ENCODE data around the gene CEP170B.

- TF ChIP-seq EZH2 (IDR thresholded peaks at IDR 0.05): no peak
- no peak for TF ChIP-seq POLR2AphosphoS5 (IDR thresholded peaks at IDR 0.05; ENCODE audit: borderline replicate concordance, low read depth, low read length)
These were observed 73.9 kb downstream of the CEP170B start for GRCh38 chr14:104938960-104939359.
